Gastrocnemius medialis (tissue), 4 donors: ENCODE data around the gene AGAP1. TPM values are rescaled to one million over a fixed set of nuclear protein-coding genes. Genes with fewer than 3 reads are reported as not detected.

ENCODE experiments used
- ATAC-seq, 2 donors: fragments of 150-250 bp; one replicate each; pipeline ENCODE4 v1.9.1; 2016
- DNase-seq, 2 donors: peaks; one replicate each; pipeline ENCODE4 v3.0.0-alpha.2; 2019
- H3K27ac ChIP-seq, 4 donors: fragments of 200-600 bp; sonication (generic); 1 replicate in 1 of 4; 2 replicates in 3 of 4; pipeline ENCODE4 v1.5.1; 2016 to 2018; ENCODE audit warnings: mild to moderate bottlenecking in 2 of 4, moderate library complexity in 1 of 4
- H3K27me3 ChIP-seq, 3 donors: fragments of 200-600 bp; sonication (generic) in 2 of 3; 1 replicate in 1 of 3; 2 replicates in 2 of 3; pipeline versions ENCODE4 v1.5.1 to v1.6.0; 2016 to 2019; ENCODE audit warnings: mild to moderate bottlenecking in 1 of 3, moderate library complexity in 1 of 3
- H3K36me3 ChIP-seq, 2 donors: fragments of 200-600 bp; sonication (generic) in 1 of 2; one replicate each; pipeline ENCODE4 v1.5.1; 2017 to 2018
- H3K4me1 ChIP-seq, 2 donors: fragments of 200-600 bp; sonication (generic) in 1 of 2; one replicate each; pipeline ENCODE4 v1.5.1; 2016 to 2017; ENCODE audit warnings: mild to moderate bottlenecking in 2 of 2
- H3K4me3 ChIP-seq, 4 donors: fragments of 200-600 bp; sonication (generic) in 3 of 4; 1 replicate in 1 of 4; 2 replicates in 3 of 4; pipeline ENCODE4 v1.5.1; 2016 to 2019; ENCODE audit warnings: mild to moderate bottlenecking in 2 of 4
- H3K9me3 ChIP-seq, 3 donors: fragments of 200-600 bp; sonication (generic) in 2 of 3; 1 replicate in 1 of 3; 2 replicates in 2 of 3; pipeline ENCODE4 v1.5.1; 2016 to 2019
- POLR2A ChIP-seq, 2 donors: fragments of 450-650 bp; IDR thresholded peaks; one replicate each; pipeline ENCODE4 v1.6.1; 2017; ENCODE audit warnings: antibody characterized with exemption in 2 of 2, mild to moderate bottlenecking in 2 of 2, moderate library complexity in 2 of 2
- in situ Hi-C, 4 donors: fragments of 200-750 bp; cut with MboI; loops; one replicate each; pipeline versions ENCODE4 v1.15.0 to v1.8.0; 2017; ENCODE audit warnings: low sequenced_read_pairs in 4 of 4
- intact Hi-C: fragments of 100-400 bp; cut with DNase I; formaldehyde crosslinking; loops from one replicate; pipeline ENCODE4 v1.15.1; 2023; ENCODE audit warnings: low total_unique reads
- total RNA-seq, 4 donors: library from RNA; depleted of rRNA; stranded (reverse); fragments of >200 nt; gene quantifications; one replicate each; pipeline versions ENCODE4 v1.1.0 to v1.2.3, GENCODE V29; 2016
- TF ChIP-seq, protein P1 (sequence below), 5 experiments: fragments of 450-650 bp in 3 of 5; fragments of 200-600 bp in 2 of 5; sonication (generic) in 2 of 5; IDR thresholded peaks in 4 of 5; conservative IDR thresholded peaks in 1 of 5; 1 replicate in 4 of 5; 2 replicates in 1 of 5; pipeline ENCODE4 v1.5.1; 2016 to 2019; ENCODE audit warnings: antibody characterized with exemption in 5 of 5, mild to moderate bottlenecking in 3 of 5, moderate library complexity in 3 of 5

AGAP1 gene
- total RNA-seq, 4 donors from 2014 or later: 8.5 to 26.8 (median 14.4) TPM

DNA sequence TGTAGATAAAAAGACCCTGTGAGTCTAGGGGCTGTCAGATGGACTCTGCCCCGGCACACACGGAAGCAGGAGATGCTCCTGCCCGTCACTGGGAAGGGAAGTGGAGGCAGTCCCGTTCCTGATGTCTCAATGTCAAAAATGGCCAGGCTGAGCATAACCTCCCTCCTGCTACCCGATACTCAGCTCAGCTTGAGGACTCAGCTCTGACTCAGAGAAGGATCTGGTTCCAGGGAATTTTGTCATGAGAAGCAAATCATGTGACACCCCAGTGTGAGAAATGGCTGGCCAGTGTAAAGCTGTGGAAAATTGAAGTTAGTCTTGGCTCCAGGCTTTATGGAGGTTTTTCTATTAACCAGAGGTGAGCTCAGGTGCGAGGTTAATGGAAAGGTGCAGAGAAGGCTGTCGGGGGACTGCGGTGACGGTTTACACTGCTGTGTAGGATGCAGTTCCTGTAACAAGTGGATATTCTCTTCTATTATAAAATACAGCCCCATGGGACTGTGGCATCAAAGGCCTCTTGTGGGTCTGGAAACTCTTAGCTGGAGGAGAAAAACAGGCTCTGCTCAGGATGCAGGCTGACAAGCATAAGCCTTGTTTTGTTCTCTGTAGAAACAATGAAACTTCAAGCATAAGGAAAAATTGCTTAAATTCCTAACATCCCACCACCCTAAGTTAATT lies 24.7 kb upstream of the AGAP1 start:
- peak; percentile 100 for ATAC-seq
- peak overlapping the region in 1 of 4 donors; percentile 27 for H3K27ac ChIP-seq

DNA sequence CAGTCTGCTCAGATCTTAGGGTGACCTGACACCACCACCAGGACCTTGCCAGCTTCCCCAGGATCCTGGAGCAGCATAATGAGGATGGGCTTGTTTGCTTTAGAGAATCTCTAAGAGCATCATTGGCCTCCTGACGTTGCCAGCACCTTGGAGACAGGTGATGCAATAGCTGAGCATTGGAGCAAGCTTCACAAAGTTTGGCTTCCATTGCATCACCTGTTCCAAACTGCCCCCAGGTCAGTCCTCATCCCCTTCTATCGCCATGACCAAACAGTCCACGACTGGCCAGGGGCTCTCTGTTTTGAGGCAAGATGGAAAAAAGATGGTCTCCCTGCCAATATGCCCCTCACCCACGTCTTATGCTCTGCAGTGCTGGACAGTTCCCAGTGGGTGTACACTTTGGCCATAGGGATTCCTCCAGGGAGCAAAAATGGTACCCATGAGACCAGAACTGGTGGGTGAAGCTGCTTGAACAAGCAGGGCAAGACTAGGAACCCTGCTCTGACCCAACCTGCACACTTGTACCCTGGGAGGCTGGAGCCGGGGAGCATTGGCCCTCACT lies 22.6 kb upstream of the AGAP1 start:
- Histone ChIP-seq H3K4me3 (no peak overlapping the region), H3K9me3 (peaks cover 0 to 4% (median 0%) of the 10 kb centered on the region in 3 donors), H3K36me3 (no peaks in the 10 kb centered on the region), H3K27ac (no peak overlapping the region), H3K4me1 (peaks cover 9 to 10% of the 10 kb centered on the region in 2 donors), H3K27me3 (no peaks in the 10 kb centered on the region)
- TF ChIP-seq, protein P1, sequence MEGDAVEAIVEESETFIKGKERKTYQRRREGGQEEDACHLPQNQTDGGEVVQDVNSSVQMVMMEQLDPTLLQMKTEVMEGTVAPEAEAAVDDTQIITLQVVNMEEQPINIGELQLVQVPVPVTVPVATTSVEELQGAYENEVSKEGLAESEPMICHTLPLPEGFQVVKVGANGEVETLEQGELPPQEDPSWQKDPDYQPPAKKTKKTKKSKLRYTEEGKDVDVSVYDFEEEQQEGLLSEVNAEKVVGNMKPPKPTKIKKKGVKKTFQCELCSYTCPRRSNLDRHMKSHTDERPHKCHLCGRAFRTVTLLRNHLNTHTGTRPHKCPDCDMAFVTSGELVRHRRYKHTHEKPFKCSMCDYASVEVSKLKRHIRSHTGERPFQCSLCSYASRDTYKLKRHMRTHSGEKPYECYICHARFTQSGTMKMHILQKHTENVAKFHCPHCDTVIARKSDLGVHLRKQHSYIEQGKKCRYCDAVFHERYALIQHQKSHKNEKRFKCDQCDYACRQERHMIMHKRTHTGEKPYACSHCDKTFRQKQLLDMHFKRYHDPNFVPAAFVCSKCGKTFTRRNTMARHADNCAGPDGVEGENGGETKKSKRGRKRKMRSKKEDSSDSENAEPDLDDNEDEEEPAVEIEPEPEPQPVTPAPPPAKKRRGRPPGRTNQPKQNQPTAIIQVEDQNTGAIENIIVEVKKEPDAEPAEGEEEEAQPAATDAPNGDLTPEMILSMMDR (IDR thresholded peaks at IDR 0.05 in 4 of 5, conservative IDR thresholded peaks at IDR 0.05 in 1 of 5): no peak
- no peak for TF ChIP-seq POLR2A (IDR thresholded peaks at IDR 0.05)
- in situ Hi-C loops: no loop called here
- intact Hi-C loops: no loop called here
- ATAC-seq: no peak
- DNase-seq: no peak

More for the DNA sequence above, 24.7 kb upstream of the AGAP1 start:
- intact Hi-C loops: no loop called here
- peak; percentile 59 for DNase-seq
- TF ChIP-seq, protein P1 (IDR thresholded peaks at IDR 0.05 in 4 of 5, conservative IDR thresholded peaks at IDR 0.05 in 1 of 5): no peak
- TF ChIP-seq POLR2A (IDR thresholded peaks at IDR 0.05): no peak
- in situ Hi-C loops: no loop called here
- Histone ChIP-seq H3K27me3 (no peaks in the 10 kb centered on the region), H3K9me3 (no peaks in the 10 kb centered on the region), H3K36me3 (no peaks in the 10 kb centered on the region), H3K4me1 (peaks cover 9 to 10% of the 10 kb centered on the region in 2 donors), H3K4me3 (no peak overlapping the region)

DNA sequence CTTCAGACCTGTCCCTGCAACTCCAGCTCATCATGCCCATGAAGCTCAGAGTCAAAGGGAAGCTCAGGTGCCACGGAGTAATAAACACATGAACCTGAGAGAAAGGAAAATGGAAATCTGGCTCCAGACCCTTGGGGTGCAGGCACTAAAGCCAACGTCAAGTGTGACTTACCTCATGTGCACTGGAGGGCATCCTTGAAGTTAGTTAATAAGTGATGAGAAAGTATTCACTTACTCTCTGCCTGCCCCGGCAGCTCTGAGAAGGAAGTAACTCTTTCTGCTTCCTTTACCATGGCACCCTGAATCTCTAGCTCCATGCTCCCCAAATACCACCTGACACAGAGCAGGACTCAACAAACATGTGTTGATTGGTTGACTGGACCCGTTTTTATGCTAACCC lies 21.4 kb upstream of the AGAP1 start:
- ATAC-seq (no peak), DNase-seq (no peak)
- Histone ChIP-seq H3K9me3 (peaks cover 0 to 4% (median 0%) of the 10 kb centered on the region in 3 donors), H3K36me3 (no peaks in the 10 kb centered on the region), H3K4me3 (no peak overlapping the region), H3K27ac (no peak overlapping the region), H3K27me3 (no peaks in the 10 kb centered on the region), H3K4me1 (peaks cover 9 to 10% of the 10 kb centered on the region in 2 donors)
- TF ChIP-seq, protein P1 (IDR thresholded peaks at IDR 0.05 in 4 of 5, conservative IDR thresholded peaks at IDR 0.05 in 1 of 5): no peak
- no peak for TF ChIP-seq POLR2A (IDR thresholded peaks at IDR 0.05)
- in situ Hi-C loops (no loop called here), intact Hi-C loops (no loop called here)

DNA sequence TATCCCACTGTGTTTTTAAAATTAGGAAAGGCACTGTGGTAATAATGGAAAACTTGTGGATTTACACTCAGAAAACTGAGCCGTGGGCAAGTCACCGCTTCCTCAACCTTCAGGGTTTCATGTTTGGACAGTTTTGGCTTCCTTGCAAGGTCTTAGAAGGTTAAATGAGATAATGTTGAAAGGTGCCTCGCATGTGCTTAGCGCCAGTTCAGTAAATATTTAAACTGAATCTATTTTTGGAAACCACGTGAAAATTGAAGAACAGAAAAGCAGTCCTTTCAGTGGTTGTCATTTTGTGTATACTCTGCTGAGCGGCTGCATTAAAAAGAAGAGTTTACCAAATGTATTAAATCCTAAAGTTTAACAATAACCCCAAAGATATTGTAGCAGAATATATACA lies 15.2 kb upstream of the AGAP1 start:
- in situ Hi-C loops (no loop called here), intact Hi-C loops (no loop called here)
- no peak overlapping the region for H3K27ac ChIP-seq
- TF ChIP-seq, protein P1 (IDR thresholded peaks at IDR 0.05 in 4 of 5, conservative IDR thresholded peaks at IDR 0.05 in 1 of 5): no peak
- no peak for TF ChIP-seq POLR2A (IDR thresholded peaks at IDR 0.05)
- DNase-seq (no peak), ATAC-seq (no peak)
- no peaks in the 10 kb centered on the region for H3K4me1 ChIP-seq
- no peaks in the 10 kb centered on the region for H3K27me3 ChIP-seq
- peaks cover 0 to 4% (median 0%) of the 10 kb centered on the region in 3 donors for H3K9me3 ChIP-seq
- H3K36me3 ChIP-seq: no peaks in the 10 kb centered on the region
- no peak overlapping the region for H3K4me3 ChIP-seq
